OCI-LY1 (cell line): Measurements from ENCODE around the gene MRTFA.
A peak's percentile ranks its signal among the peaks of the same experiment; 100 is the strongest.
"Not testable (repeated sequence)": the region's sequence is repeated elsewhere in the genome, so short reads cannot be mapped to it uniquely, and the experiment has no call there.

Experiments used
- H2AFZ ChIP-seq: fragments of 200-600 bp; sonication (generic), shearing (Covaris generic); 2 replicates; pipeline ENCODE4 v1.6.0; 2014; ENCODE audit warnings: antibody characterized with exemption, mild to moderate bottlenecking, low read length
- H3F3A ChIP-seq: fragments of 200-600 bp; sonication (generic), shearing (Covaris generic); 2 replicates; pipeline ENCODE4 v1.6.0; 2014; ENCODE audit warnings: mild to moderate bottlenecking, antibody characterized with exemption, low read length, moderate library complexity; ENCODE audit not compliant: insufficient read depth
- H3K27ac ChIP-seq: fragments of 200-600 bp; sonication (generic); 2 replicates; pipeline ENCODE4 v1.5.1; 2014; ENCODE audit warnings: low read length, mixed run types, mild to moderate bottlenecking, low read depth; ENCODE audit not compliant: poor library complexity, severe bottlenecking
- H3K27me3 ChIP-seq: fragments of 200-600 bp; sonication (generic); 2 replicates; pipeline ENCODE4 v1.6.0; 2014; ENCODE audit warnings: antibody characterized with exemption, mild to moderate bottlenecking, low read length, moderate library complexity; ENCODE audit not compliant: insufficient read depth
- H3K36me3 ChIP-seq: fragments of 200-600 bp; sonication (generic); 2 replicates; pipeline ENCODE4 v1.6.1; 2014; ENCODE audit warnings: mild to moderate bottlenecking, antibody characterized with exemption, low read length, moderate library complexity, mixed read lengths; ENCODE audit not compliant: insufficient read depth
- H3K4me1 ChIP-seq: fragments of 200-600 bp; sonication (generic); 2 replicates; pipeline ENCODE4 v1.5.1; 2014; ENCODE audit warnings: mild to moderate bottlenecking, low read length, moderate library complexity; ENCODE audit not compliant: insufficient read depth, severe bottlenecking
- H3K4me2 ChIP-seq: fragments of 200-600 bp; sonication (generic), shearing (Covaris generic); 2 replicates; pipeline ENCODE4 v1.6.1; 2014; ENCODE audit warnings: low read length
- H3K4me3 ChIP-seq: fragments of 200-600 bp; sonication (generic); 2 replicates; pipeline ENCODE4 v1.5.1; 2014; ENCODE audit warnings: low read length, low read depth, mild to moderate bottlenecking, mixed read lengths; ENCODE audit not compliant: poor library complexity, severe bottlenecking
- H3K79me2 ChIP-seq: fragments of 200-600 bp; shearing (Covaris generic); 2 replicates; pipeline ENCODE4 v1.6.1; 2016; ENCODE audit warnings: mixed run types, low read length, mixed read lengths; ENCODE audit not compliant: insufficient read depth
- H3K9ac ChIP-seq: fragments of 200-600 bp; sonication (generic), shearing (Covaris generic); 2 replicates; pipeline ENCODE4 v1.6.1; 2014; ENCODE audit warnings: mild to moderate bottlenecking, low read length, mixed read lengths
- H3K9me2 ChIP-seq: fragments of 200-600 bp; sonication (generic), shearing (Covaris generic); 2 replicates; pipeline ENCODE4 v1.6.1; 2014; ENCODE audit warnings: low read depth, mild to moderate bottlenecking, low read length, mixed read lengths
- H3K9me3 ChIP-seq: fragments of 200-600 bp; shearing (Covaris generic); 2 replicates; pipeline ENCODE4 v1.6.1; 2014; ENCODE audit warnings: low read length, mixed read lengths
- H4K20me1 ChIP-seq: fragments of 200-600 bp; sonication (generic), shearing (Covaris generic); 2 replicates; pipeline ENCODE4 v1.6.0; 2016; ENCODE audit warnings: mild to moderate bottlenecking, low read length; ENCODE audit not compliant: insufficient read depth
- CTCF ChIP-seq: fragments of 200-600 bp; sonication (generic), shearing (Covaris generic); IDR thresholded peaks from 2 replicates; pipeline ENCODE4 v1.5.1; 2017; ENCODE audit warnings: mild to moderate bottlenecking, antibody characterized with exemption, low read length, moderate library complexity, mixed read lengths
- EZH2 ChIP-seq: fragments of 200-600 bp; sonication (generic), shearing (Covaris generic); IDR thresholded peaks from 2 replicates; pipeline ENCODE4 v1.8.0; 2017; ENCODE audit warnings: borderline replicate concordance, mixed run types, mild to moderate bottlenecking, antibody characterized with exemption, low read length, moderate library complexity, mixed read lengths

Gene MRTFA

GRCh38 chr22:40509401-40510134 lies 127.0 kb downstream of the MRTFA start:
- Histone ChIP-seq H3K4me2 (no peak overlapping the region), H3K9me3 (no peaks in the 10 kb centered on the region), H3K36me3 (peaks cover 8% of the 10 kb centered on the region; the same call in 1 of the 2 replicates), H3K9ac (no peak overlapping the region), H3K27me3 (no peaks in the 10 kb centered on the region), H3F3A (no peaks in the 10 kb centered on the region), H2AFZ (no peak overlapping the region), H3K4me1 (peaks cover 44% of the 10 kb centered on the region), H3K4me3 (no peak overlapping the region), H3K9me2 (no peaks in the 10 kb centered on the region), H4K20me1 (no peaks in the 10 kb centered on the region), H3K27ac (no peak overlapping the region), H3K79me2 (no peaks in the 10 kb centered on the region)
- TF ChIP-seq CTCF (no peak), EZH2 (no peak)

GRCh38 chr22:40508046-40508445 lies 128.5 kb downstream of the MRTFA start:
- H3K27me3 ChIP-seq, H3K9me2 ChIP-seq, H2AFZ ChIP-seq, H3K9me3 ChIP-seq, H3K4me3 ChIP-seq, H3F3A ChIP-seq, H3K36me3 ChIP-seq, H3K79me2 ChIP-seq, H3K9ac ChIP-seq, H4K20me1 ChIP-seq: not testable (repeated sequence)
- Histone ChIP-seq H3K4me1 (peaks cover 44% of the 10 kb centered on the region), H3K27ac (peak overlapping the region; percentile 9), H3K4me2 (0 out of 2 replicates have a peak overlapping the region, but pooled peaks have one; percentile 5)

- 0 out of 2 replicates have a peak overlapping the region, but pooled peaks have one; percentile 5 for H3K4me2 ChIP-seq
- no peak overlapping the region for H3K4me3 ChIP-seq
- H3K27me3 ChIP-seq = no peaks in the 10 kb centered on the region
- H3K27ac ChIP-seq = peak overlapping the region; percentile 9
- H3K36me3 ChIP-seq = peaks cover 6% of the 10 kb centered on the region; the same call in 1 of the 2 replicates
- no peaks in the 10 kb centered on the region for H3K9me3 ChIP-seq
- no peaks in the 10 kb centered on the region for H4K20me1 ChIP-seq
- H3K79me2 ChIP-seq = no peaks in the 10 kb centered on the region
- H3F3A ChIP-seq = no peaks in the 10 kb centered on the region
- peaks cover 44% of the 10 kb centered on the region for H3K4me1 ChIP-seq
- H3K9ac ChIP-seq = no peak overlapping the region
- H3K9me2 ChIP-seq = no peaks in the 10 kb centered on the region
- no peak overlapping the region for H2AFZ ChIP-seq
- TF ChIP-seq EZH2 (no peak), CTCF (no peak)
Observed at GRCh38 chr22:40507491-40507890, 129.0 kb downstream of the MRTFA start.

- H4K20me1 ChIP-seq = no peaks in the 10 kb centered on the region
- no peaks in the 10 kb centered on the region for H3K9me3 ChIP-seq
- TF ChIP-seq CTCF = no peak
- TF ChIP-seq EZH2 = no peak
- no peak overlapping the region for H2AFZ ChIP-seq
- H3F3A ChIP-seq = no peaks in the 10 kb centered on the region
- H3K9me2 ChIP-seq = no peaks in the 10 kb centered on the region
- H3K4me2 ChIP-seq = no peak overlapping the region
- H3K36me3 ChIP-seq = 0 out of 2 replicates have a peak, but pooled peaks cover 4% of the 10 kb centered on the region
- no peak overlapping the region for H3K9ac ChIP-seq
- H3K27me3 ChIP-seq = no peaks in the 10 kb centered on the region
- H3K79me2 ChIP-seq = no peaks in the 10 kb centered on the region
- no peak overlapping the region for H3K4me3 ChIP-seq
- no peak overlapping the region for H3K27ac ChIP-seq
- H3K4me1 ChIP-seq = peaks cover 44% of the 10 kb centered on the region
Observed at GRCh38 chr22:40506762-40507161, 129.8 kb downstream of the MRTFA start.
